LNCAP (cell line): ENCODE results near the gene PSMA7.

Source experiments
- CTCF ChIP-seq: fragments of 450-650 bp; IDR thresholded peaks from 2 replicates; pipeline ENCODE4 v1.5.1; 2017; ENCODE audit warnings: mild to moderate bottlenecking

Gene PSMA7

GRCh38 chr20:62161347-62161746 is 18.2 kb upstream of the PSMA7 start:
- no peak for TF ChIP-seq CTCF

GRCh38 chr20:62160876-62161275 is 17.7 kb upstream of the PSMA7 start:
- no peak for TF ChIP-seq CTCF

DNA sequence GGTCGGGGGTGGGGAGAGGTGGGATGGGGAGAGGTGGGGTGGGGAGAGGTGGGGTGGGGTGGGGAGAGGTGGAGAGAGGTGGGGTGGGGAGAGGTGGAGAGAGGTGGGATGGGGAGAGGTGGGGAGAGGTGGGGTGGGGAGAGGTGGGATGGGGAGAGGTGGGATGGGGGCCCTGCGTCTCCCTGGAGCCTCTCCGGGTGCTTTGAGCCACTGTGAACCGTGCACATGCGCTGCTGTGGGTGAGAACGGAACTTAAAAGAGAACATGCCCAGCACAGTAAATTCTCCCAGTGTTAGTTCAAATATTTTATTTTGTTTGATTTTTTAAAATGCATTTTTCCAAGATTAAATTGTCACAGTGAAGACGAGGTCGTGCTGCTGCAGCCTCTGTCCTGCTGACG is 17.1 kb upstream of the PSMA7 start:
- TF ChIP-seq CTCF: no peak

DNA sequence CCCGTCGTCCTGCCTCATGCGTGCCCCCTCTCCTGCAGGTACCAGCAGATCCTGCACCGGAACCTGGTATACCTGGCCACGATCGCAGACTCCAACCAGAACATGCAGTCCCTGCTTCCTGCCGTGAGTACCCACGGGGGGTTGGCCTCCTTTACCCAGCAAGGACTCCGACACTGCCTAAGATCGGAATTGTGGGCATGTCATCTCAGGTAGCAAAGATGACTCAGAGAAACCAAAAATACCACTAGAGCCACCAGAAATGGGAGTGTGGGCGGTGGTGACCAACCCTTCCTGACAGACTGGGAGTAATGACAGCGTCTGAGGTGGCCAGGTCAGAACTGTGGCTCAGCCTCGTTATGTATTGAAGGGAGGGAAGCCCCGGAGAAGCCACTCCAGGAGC is 16.6 kb upstream of the PSMA7 start:
- no peak for TF ChIP-seq CTCF

DNA sequence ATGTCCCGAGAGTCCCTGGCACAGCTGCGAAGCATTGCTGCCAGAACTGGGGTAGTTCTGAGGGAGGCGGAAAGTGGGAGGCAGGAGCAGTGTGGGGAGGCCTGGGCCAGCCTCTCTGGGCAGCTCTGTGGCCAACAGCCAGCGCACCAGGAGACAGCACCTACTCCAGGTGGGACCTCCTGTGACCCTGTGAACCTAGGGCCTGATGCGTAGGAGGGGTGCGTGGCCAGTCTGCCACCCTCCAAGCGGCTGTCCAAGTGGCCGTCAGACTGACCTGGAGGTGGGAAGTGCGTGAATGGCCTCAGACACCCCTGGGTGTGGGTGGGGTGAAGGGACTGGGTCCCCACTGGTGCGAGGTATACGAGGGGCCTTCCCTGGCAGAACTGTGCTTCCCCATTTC is 15.9 kb upstream of the PSMA7 start:
- no peak for TF ChIP-seq CTCF

DNA sequence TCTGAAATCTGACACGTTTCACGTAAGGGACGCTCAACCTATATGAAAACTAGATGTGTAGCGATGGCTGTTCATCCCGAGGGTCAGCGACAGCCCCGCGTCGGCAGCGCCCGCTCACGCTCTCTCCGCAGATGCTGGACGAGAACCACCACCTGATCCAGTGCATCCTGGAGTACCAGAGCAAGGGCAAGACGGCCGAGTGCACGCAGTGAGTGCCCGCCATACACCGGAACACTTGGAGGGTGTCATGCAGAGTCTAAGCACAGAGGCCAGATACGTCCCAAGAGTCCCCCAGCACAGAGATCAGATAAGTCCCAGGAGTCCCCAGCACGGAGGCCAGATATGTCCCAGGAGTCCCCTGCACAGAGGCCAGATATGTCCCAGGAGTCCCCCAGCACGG is 15.3 kb upstream of the PSMA7 start:
- no peak for TF ChIP-seq CTCF

DNA sequence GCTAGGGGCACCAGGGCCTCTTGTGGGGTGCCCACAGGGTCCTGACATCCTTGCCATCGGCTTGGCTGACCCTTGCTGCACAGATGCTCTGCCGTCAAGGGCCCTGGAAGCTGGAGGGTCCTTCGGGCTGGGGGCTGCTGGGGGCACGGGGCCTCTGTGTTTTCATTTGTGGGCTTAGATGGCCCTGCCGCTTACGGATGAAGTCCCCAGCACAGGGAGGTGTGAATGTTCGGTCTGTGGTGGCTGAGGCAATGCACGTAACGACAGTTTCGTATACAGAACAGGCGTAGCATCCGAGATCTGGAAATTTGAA is 14.8 kb upstream of the PSMA7 start:
- TF ChIP-seq CTCF: no peak

GRCh38 chr20:62157387-62158087 is 14.3 kb upstream of the PSMA7 start:
- TF ChIP-seq CTCF: no peak
